Testis (tissue), 2 donors: Measurements from ENCODE around the gene NOTUM.
"Not testable (repeated sequence)": the region's sequence is repeated elsewhere in the genome, so short reads cannot be mapped to it uniquely, and the experiment has no call there.

Experiments used
- CTCF ChIP-seq, 3 experiments: fragments of 450-650 bp in 2 of 3; fragments of 200-600 bp in 1 of 3; sonication (generic) in 1 of 3; IDR thresholded peaks; one replicate each; pipeline ENCODE4 v1.5.1; 2016 to 2019; ENCODE audit warnings: antibody characterized with exemption in 3 of 3, mild to moderate bottlenecking in 2 of 3, moderate library complexity in 1 of 3
- POLR2A ChIP-seq: fragments of 450-650 bp; IDR thresholded peaks from one replicate; pipeline ENCODE4 v1.6.1; 2017; ENCODE audit warnings: antibody characterized with exemption, mild to moderate bottlenecking, moderate library complexity

GRCh38 chr17:81953443-81953842 is 7.5 kb downstream of the NOTUM start:
- not testable (repeated sequence) for TF ChIP-seq CTCF (IDR thresholded peaks at IDR 0.05); POLR2A
